IPS-18c (cell line): ENCODE results near the gene ATP6V0E2.

Experiments
- H3K4me3 ChIP-seq: 2 replicates; pipeline ENCODE4 v1.7.0; 2013; ENCODE audit warnings: low read depth, mild to moderate bottlenecking, low read length, moderate library complexity; ENCODE audit not compliant: insufficient read depth
- H3K9me3 ChIP-seq: one replicate; pipeline ENCODE4 v1.6.1; 2013; ENCODE audit warnings: mild to moderate bottlenecking, low read length, moderate library complexity; ENCODE audit not compliant: control insufficient read depth, insufficient read depth

The ATP6V0E2 gene

DNA sequence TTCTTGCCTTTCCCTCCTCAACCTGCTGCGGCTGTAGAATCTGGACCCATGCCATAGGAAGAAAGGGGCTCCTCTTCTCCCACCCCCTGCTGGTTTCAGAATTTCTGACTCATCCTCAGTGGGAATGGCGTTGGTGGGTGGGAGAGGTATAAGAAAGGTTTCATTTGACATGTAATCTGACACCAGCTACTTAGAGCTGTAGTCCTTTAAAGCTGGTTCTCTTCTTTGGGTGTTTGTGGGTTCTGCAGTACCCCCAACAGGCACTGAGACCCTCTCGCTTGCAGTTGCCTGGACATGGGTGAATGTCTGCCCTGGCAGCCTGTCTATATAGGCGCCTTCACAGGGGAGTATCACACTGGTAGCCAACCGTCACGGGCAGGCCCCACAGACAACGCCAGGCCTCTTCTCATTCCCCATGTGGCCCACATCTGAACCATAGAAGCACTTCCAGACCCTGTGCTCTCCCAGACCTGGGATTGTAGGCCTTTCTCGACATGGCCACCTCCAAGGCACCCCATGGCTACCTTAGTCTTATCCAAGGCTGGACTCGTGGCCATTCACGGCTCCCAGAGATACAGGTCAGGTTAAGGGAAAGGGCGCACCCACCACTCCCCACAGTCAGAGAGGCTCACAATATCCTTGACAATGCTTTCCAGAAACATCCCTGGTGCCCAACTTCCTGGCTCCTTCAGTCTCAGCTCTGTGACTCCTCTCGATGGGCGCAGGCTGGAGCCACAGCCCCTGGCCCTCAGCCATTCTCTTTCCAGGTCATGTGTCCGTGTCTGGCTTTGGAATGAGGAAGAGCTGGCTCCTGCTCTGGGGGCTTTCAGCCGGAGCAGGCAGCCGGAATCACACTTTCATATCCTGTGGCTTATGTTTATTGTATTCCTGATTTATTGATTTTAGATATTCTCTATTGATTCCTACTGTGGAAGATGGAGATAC, 18.1 kb upstream of the ATP6V0E2 start:
- Histone ChIP-seq H3K9me3 (no peaks in the 10 kb centered on the region), H3K4me3 (no peak overlapping the region)

DNA sequence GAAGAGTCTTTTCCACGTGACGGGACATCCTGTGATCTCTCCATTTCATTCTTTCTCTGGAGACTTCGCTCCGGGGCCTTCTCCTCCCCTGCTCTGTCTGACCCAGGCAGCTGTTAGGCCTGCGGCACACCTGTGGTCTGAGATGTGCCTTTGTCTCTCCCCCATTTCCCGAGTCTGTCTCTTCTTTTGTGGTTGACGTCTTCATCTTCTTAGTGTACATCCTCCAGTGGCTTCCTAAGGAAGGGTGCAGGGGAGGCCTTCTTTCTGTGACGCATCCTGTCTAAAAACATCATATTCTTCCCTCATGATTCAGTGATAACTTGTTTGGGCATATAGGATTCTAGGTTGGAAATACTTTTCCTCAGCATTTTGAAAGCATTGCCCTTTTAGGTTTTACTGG, 17.2 kb upstream of the ATP6V0E2 start:
- Histone ChIP-seq H3K9me3 (no peaks in the 10 kb centered on the region), H3K4me3 (no peak overlapping the region)

DNA sequence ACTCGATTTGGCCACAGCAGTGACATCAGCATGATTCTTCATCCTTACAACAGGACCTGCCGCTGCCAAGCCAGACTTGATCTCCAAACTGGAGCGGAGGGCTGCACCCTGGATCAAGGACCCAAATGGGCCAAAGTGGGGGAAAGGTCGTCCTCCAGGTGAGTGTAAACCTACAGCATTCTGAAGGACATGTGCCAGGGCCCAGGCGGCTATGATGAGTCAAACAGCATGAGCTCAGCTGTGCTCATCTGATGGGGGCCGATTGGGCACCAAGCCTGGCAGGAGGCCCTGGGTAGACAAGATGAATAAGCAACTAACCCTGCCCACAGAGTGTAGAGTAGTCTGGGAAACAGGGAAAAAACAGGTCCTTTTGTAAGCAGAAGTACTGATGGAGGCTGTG, 14.4 kb upstream of the ATP6V0E2 start:
- Histone ChIP-seq H3K9me3 (no peaks in the 10 kb centered on the region), H3K4me3 (no peak overlapping the region)

DNA sequence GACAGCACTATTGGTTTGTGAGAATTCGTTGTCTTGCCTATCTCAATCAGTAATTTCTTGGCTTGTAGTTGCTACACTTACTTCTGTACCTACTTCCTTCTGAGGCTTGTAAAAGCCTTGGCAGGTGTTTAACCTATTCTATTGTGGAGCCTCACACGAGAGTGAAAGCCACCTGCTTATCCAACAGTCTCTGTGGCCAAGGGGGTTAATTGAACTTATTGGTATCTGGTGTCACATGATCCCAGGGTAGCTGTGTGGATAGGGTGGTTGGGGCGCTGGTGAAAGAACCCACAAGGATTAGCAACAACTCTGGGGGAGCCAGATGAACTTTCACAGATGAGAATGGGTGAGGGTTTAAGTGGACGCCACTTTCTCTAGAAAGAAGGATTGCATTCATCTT, 13.9 kb upstream of the ATP6V0E2 start:
- Histone ChIP-seq H3K4me3 (no peak overlapping the region), H3K9me3 (no peaks in the 10 kb centered on the region)

DNA sequence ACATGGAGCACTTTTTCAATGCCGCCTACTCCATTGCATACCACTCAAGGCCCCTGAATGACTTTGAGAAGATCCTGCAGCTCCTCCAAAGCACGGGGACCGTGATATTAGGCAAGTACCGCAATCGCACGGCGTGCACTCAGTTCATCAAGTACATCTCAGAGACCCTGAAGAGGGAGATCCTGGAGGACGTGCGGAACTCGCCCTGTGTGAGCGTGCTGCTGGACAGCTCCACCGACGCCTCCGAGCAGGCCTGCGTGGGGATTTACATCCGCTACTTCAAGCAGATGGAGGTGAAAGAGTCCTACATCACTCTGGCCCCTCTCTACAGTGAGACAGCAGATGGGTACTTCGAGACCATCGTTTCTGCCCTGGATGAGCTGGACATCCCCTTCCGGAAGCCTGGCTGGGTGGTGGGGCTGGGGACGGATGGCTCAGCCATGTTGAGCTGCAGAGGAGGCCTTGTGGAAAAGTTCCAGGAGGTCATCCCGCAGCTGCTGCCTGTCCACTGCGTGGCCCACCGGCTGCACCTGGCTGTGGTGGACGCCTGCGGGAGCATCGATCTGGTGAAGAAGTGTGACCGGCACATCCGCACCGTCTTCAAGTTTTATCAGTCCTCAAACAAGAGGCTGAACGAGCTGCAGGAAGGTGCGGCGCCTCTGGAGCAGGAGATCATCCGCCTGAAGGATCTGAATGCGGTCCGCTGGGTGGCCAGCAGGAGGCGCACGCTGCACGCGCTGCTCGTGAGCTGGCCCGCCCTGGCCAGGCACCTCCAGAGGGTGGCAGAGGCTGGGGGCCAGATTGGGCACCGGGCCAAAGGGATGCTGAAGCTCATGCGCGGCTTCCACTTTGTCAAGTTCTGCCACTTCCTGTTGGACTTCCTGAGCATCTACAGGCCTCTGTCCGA, 12.7 kb upstream of the ATP6V0E2 start:
- H3K4me3 ChIP-seq: no peak overlapping the region
- no peaks in the 10 kb centered on the region for H3K9me3 ChIP-seq

DNA sequence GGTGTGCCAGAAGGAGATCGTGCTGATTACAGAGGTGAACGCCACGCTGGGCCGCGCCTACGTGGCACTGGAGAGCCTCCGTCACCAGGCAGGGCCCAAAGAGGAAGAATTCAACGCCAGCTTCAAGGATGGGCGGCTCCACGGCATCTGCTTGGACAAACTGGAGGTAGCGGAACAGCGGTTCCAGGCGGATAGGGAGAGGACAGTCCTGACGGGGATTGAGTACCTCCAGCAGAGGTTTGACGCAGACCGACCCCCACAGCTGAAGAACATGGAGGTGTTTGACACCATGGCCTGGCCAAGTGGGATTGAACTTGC, 12.1 kb upstream of the ATP6V0E2 start:
- no peak overlapping the region for H3K4me3 ChIP-seq

DNA sequence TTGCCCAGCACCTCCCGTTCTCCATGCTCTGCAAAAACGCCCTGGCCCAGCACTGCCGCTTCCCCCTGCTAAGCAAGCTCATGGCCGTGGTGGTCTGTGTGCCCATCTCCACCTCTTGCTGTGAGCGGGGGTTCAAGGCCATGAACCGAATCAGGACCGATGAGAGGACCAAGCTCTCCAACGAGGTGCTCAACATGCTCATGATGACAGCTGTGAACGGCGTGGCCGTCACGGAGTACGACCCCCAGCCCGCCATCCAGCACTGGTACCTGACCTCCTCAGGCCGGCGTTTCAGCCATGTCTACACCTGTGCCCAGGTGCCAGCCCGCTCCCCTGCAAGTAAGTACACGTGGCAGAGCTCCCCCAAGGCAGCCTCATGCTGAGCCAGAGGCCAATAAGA, 11.6 kb upstream of the ATP6V0E2 start:
- H3K9me3 ChIP-seq: no peaks in the 10 kb centered on the region
- no peak overlapping the region for H3K4me3 ChIP-seq

More for the DNA sequence above, 12.1 kb upstream of the ATP6V0E2 start:
- H3K9me3 ChIP-seq: no peaks in the 10 kb centered on the region

DNA sequence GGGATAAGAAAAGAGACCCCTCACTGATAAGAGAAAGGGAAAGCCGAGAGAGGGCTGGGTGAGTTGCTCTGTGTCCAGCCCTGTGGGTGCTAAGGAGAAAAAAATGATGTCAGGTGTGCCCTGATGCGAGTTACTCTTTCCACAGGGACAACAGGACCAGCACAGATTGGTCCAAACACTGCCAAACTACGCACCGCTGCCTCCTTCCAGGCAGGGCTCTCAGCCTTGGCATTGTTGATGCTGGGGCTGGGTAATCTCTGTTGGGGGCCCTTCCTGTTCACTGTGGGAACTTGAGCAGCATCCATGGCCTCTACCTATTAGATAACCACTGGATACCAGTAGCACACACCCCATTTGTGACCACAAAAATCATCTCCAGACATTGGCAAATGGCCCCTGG, 10.3 kb upstream of the ATP6V0E2 start:
- Histone ChIP-seq H3K4me3 (no peak overlapping the region), H3K9me3 (no peaks in the 10 kb centered on the region)

DNA sequence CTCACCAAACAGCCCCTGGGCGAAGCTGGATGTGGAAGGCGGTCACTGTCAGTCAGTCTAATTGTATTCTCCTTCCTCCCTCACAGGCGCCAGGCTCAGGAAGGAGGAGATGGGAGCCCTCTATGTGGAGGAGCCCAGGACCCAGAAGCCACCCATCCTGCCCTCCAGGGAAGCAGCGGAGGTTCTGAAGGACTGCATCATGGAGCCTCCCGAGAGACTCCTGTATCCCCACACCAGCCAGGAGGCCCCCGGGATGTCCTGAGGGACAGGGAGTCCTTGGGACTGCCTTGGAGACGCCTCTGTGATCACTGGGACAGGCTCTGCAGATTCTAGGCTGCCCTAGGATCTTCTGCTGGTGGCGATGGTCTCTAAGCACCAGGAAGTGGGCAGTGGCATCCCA, 9.7 kb upstream of the ATP6V0E2 start:
- Histone ChIP-seq H3K9me3 (no peaks in the 10 kb centered on the region), H3K4me3 (no peak overlapping the region)

DNA sequence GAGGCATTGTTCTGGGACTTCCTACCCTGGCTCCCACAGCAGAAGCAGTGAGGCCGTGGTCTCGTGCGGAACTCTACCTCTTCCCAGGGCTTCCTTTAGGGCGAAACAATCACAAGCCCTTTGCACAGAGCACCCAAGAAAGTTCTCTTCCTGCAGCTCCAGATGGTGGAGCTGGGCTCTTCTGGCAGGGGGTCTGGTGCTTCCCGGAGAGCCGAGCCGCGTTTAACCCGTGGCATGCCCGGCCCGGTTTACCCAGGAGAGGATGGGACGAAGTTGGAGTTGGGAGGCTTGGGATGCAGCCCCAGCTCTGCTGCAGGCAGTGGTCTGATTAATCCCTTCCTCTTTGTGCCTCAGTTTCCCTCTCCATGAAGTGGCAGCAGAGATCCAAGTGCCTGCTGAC, 9.0 kb upstream of the ATP6V0E2 start:
- Histone ChIP-seq H3K4me3 (no peak overlapping the region), H3K9me3 (no peaks in the 10 kb centered on the region)

DNA sequence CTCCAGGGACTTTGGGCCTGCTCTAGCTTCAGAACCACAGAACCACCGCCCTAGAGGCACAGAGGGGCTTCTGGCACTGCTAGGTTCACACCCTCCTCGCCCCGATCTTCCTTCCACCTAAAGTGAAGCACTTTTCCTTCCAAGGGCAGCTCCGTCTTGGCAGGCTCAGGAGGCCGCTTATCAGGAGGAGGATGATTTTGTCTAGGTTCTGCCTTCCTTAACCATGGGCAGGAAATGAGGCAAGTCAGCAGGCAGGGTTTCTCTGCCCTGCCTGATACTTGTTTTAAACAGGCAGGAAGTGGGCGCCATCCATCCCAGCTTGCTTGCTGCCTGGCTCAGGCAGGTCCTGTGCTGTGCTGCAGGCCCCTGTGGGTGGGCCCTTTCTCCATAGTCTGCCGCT, 8.3 kb upstream of the ATP6V0E2 start:
- H3K9me3 ChIP-seq: no peaks in the 10 kb centered on the region
- no peak overlapping the region for H3K4me3 ChIP-seq

DNA sequence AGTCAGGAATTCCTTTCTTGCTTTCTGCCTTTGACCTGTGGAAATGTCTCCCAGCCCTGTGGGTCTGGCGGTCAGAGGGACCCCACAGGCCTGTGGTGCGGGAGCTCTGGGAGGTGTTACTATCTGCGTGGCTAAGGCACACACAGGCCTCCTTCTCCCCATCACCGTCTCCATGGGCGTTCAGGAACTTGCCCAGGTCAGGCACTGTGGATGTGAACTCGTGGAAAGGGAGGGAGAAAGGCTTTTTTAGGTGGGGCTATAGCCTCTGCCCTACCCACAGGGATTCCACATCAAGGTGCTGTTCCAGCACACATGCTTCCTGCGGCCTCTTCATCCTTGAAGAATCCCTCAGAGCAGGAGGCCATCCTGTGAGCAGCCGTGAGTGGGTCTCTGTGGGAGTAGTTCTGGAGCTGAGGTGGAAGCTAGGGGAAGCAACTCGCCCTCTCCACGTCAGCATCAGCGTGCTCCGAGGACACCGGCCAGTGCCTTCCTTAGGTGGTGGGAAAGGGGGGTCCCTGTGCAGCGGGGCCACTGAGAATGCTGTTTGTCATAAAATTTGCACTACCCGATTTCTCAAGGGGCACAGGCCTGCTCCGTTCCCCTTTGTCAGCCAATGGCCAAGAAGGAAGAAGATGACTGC, 7.5 kb upstream of the ATP6V0E2 start:
- H3K9me3 ChIP-seq: no peaks in the 10 kb centered on the region
- H3K4me3 ChIP-seq: no peak overlapping the region

DNA sequence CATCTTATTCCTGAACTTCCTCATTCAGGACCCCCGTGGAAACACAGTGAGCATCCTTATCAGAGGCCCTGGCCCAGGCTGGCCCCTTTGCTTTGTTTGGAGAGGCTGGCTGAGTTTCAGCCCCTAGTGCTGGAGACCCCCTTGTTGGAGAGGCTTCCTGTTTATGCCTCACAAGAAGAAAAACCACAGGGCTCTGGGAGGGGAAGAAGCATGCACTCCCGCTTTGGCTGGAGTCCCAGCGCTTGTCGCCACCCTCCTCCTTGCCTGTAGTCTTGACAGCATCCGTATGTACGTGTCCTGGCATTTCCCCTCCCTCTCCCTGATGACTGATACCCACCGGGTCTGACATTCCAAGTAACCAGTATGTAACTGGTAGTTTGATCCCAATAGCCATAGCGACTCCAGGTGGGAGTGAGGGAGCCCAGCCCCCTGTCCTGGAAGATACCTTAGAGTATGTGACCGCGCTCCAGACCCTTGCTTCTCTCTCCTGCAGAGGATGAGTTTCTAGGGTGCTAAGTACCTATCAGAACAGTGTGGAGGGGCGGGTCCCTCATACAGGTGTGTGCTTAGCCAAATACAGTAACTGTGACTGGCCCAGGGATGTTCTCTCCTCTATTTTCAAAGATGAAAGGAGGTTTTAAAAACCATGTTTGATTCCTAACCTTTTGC, 6.9 kb upstream of the ATP6V0E2 start:
- no peaks in the 10 kb centered on the region for H3K9me3 ChIP-seq
- no peak overlapping the region for H3K4me3 ChIP-seq

DNA sequence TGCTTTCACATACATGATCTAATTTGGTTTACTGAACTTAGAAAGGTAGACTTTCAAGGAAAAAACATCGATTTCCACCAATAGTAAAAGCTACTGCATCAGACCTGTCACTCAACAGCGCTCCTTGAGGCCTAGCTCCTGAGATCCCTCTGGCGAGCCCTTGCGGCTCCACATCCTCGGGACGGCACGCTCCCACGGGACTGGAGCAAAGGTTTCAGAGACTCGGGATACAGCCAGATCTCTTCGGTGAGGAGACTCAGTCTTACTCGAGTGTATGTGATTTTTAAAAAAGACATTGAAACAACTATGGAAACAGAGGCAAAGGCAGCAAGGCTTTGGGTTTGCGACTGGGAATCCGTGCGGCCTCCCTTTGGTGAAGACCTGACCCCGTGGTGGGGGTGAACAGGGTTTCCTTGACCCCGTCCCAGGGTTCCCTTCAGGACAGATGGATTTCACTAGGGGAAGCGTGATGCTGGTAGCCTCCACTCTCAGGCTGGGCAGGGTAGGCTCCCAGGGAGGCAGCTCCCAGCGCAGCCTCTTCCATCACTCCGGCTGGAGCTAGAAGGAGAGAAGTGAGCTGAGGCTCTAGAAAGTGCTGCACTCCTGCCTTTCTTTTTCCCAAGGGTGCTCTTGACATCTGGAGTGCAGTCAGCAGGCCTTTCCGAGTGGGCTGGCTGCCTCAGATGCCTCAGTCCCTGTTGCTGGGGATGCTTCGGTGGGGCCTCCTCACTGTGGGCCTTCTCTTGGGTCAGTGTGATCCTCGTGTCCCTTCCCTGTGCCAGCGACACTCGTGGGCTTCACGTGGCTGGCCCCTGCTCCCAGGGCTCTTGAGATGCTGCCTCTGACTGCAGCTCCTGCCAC, 5.8 kb upstream of the ATP6V0E2 start:
- H3K9me3 ChIP-seq: no peaks in the 10 kb centered on the region
- no peak overlapping the region for H3K4me3 ChIP-seq

DNA sequence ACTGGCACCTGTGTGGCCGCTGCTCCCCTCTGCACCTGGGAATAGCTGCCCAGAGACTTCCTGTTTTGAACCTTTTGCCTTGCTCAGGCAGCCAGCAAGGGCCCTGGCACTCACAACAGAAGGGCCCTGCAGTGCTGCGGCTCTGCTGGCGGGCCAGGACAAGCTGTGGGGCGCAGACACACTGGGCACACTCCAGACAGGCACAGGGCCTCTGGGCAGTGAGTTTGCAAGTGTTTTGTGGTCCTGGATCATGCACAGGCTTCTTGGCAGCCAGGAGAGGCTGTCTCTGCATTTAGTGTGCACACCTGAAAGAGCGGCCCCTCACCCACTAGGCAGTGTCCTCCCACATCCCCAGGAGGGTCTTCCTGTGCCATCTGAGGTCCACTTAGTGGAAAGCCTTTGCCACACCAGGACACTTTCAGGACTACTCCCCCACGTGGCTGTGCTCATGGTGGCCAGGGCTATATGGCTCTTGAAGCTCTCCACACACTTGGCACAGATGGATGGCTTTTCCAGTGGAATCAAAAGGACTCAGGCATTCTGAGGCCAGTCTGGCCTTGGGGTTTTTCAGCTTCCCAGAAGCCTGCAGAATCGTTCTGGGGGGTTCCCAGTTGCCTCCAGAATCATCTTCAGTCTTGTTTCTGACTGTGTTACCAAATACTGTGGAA, 5.0 kb upstream of the ATP6V0E2 start:
- Histone ChIP-seq H3K9me3 (no peaks in the 10 kb centered on the region), H3K4me3 (no peak overlapping the region)

DNA sequence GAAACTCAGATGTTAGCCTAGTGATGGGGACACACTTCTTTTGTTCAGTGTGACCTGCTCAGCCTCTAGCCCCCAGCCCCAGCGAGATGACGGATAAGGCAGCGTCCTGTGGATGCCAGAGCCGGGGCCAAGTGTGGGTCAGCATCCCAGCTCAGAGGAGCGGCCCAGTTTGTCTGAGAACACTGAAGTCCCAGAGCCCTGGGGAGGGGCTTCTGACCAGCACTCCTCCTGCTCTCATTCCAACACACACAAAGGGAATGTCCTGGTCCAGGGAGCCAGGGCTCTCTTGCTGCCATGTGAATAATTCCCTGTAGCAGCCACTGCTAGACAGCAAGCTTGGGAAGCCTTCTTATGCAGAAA, 4.5 kb upstream of the ATP6V0E2 start:
- Histone ChIP-seq H3K4me3 (no peak overlapping the region), H3K9me3 (no peaks in the 10 kb centered on the region)
